Activated gamma-delta T cell treated with anti-CD3 and anti-CD28 coated beads, Interleukin-2, amount 50 U/mL, for 16 hours (primary cell): ENCODE measurements around the gene TRIM27.
A peak's percentile ranks its signal among the peaks of the same experiment; 100 is the strongest.
"Not testable (repeated sequence)": the region's sequence is repeated elsewhere in the genome, so short reads cannot be mapped to it uniquely, and the experiment has no call there.

Experiments
- DNase-seq: peaks from one replicate; pipeline ENCODE4 v3.0.0-alpha.2; 2020; ENCODE audit warnings: low read depth

Gene TRIM27

GRCh38 chr6:28943223-28943556 lies 19.4 kb upstream of the TRIM27 start:
- no peak for DNase-seq

DNA sequence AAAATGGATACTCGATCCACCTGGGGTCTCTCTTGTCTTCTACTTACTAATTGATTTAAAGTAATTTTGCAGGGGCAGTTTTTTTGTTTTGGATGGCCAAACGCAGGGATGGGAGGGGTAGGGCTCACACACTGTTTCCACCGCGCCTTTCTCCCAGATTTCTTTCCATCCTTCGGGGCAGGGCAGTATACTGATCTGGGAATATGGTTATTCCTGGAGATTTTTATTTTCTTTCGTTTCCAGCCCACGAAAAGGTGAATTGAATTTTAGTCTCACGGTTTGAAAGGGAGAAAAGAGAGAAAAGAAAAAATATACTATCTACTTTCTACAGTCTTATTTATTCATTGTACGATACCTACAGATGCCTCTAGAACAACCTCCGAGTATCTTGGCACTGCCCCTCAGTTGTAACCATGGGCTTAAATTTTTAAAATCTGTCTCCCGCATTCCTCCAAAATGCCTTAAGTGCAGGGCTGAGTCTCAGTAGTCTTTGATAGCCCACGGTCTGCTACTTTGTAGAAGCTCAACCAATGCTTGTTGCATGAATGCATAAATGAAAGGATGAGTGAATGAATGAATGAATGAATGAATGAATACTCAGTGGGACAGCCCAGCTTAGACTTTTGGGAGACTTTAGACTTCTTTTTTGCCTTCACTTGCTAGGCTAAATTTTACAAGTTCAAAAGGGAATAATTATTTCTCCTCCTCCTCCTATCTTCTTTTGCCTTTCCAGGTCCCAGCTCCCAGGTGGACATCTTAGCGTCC lies 18.1 kb upstream of the TRIM27 start:
- no peak for DNase-seq

GRCh38 chr6:28940858-28941683 lies 17.3 kb upstream of the TRIM27 start:
- DNase-seq, result peak; percentile 63

- DNase-seq, result no peak
Observed at GRCh38 chr6:28940294-28940857, 16.6 kb upstream of the TRIM27 start.

- no peak for DNase-seq
Observed at GRCh38 chr6:28933069-28933468, 9.3 kb upstream of the TRIM27 start.

- DNase-seq, result no peak
Observed at GRCh38 chr6:28929887-28930620, 6.3 kb upstream of the TRIM27 start.

DNA sequence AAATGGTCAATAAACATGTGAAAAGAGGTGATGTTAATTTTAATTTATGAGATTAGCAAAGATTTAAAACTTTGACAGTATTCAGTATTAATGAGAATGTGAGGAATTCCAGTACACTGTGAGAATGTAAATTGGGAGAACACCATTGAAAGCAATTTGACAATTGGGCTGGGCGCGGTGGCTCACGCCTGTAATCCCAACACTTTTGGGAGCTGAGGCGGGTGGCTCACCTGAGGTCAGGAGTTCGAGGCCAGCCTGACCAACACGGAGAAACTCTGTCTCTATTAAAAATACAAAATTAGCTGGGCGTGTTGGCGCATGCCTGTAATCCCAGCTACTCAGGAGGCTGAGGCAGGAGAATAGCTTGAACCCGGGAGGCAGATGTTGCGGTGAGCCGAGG lies 5.6 kb upstream of the TRIM27 start:
- not testable (repeated sequence) for DNase-seq

GRCh38 chr6:28927846-28928245 lies 4.1 kb upstream of the TRIM27 start:
- no peak for DNase-seq

DNA sequence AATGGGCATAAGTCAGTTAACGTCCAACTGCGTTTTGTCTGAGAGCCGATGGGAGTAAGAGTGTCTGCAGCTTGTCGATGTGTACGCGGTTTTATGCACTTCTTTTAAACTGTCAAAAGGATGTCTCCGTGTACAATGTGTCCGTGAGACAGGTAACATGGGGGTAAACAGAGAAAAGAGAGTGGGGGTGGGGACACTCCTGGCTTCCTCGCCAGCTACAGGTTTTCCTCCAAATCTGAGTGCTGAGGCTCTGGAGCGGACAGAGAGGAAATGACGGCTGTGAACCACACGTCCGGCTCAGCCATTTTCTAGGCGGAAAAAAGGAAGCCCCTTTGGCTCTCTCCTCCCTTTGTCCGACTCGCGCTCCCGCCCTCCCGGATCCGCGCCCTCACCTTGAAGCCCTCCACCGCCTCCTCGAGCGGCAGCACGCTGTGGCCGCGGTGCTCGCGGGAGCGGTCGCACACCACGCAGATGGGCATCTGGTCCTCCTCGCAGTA lies 916 bp downstream of the TRIM27 start:
- DNase-seq, result peak; percentile 25

DNA sequence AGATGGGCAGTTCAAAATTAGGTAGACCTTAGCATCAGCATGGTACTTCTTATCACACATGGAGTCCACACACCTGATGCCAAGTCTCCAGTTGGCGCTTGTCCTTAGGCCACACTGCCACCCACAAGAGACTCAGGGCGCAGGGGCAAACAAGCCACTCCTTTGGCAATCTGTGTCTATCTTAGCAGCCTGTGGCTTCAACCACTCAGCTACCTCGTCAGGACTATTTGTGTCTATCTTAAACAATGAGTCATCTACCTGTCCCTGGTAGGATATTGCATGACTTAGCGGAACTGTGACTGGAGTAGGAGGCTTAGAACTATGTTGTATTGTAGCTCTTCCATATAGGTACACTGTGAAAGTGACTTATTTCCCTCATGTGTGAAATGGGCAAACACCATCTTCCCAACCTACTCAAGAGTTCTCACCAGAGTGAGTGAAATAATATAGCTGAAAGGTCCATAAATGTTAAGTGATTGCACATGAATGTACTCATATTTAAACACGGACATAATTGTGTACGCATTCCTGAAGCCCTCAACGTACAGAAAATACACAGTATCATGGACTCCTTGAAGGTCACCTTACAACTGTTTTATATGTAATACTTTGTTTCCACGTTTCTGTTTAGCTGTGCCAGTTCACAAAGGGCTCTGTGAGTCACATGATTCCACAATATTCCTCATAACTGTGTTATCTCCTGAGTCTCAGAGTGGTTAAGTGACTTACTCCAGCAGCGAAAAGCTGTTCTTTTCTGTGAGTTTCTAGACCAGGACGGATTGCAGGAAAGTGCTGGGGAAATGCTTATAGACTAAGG lies 1.6 kb downstream of the TRIM27 start:
- DNase-seq, result no peak

DNA sequence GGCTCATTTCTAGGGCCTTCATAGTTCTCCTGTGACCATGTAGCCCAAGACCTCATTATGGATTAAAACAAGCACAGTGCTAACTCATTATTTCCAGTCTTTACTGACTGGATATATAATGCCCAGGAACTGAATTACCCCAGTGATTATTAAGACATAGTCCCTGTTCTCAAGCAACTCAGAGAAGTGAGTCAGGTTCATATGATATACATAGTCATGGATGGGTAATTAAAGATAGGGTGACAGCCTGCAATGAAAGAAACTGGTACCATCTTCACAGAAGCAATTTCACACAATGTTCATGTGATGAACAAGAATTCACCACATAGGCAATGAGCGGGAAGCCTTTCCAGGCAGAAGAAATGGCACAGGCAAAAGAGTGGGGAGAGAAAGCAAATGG lies 3.5 kb downstream of the TRIM27 start:
- DNase-seq, result no peak

- DNase-seq, result no peak
Observed at GRCh38 chr6:28914941-28915340, 8.8 kb downstream of the TRIM27 start.

- DNase-seq, result no peak
Observed at GRCh38 chr6:28910901-28911690, 12.7 kb downstream of the TRIM27 start.

- no peak for DNase-seq
Observed at GRCh38 chr6:28907394-28907793, 16.4 kb downstream of the TRIM27 start.

DNA sequence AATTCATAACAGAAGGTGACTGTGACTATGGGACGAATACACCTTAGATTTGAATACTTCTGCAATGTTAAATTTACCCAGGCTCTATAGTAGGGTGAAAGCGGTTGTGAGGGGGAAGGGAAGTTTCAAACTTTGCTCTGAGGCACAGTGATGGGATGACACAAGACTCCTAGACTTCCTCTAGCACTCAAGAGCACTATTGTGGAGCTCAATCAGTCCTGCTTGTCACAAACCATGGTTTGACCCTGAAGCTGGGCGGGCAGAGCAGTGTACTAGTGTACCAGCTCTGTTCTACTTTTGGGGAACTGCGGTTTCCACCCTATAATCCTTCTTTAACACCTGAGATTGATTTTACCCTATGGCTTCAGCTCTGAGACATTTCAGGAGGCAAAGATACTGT lies 17.1 kb downstream of the TRIM27 start:
- DNase-seq, result no peak

DNA sequence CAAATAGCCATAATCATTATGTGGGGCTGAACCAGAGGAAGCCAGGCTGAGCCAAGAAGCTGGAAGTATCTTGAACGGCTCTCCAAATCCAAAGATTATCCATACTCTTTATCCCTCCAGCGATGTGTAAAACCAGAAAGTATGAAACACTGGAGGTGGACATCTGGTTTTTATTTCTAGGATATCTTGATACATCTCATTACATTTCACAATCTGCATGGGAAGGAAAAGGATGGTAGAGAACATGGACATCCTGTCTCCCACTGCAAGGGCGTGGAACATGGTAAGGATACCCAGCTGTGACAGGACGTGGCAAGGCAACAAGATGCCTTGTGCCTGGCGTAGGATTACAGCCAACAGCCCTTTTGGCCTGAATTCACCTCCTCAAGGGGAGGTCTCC lies 20.1 kb downstream of the TRIM27 start:
- no peak for DNase-seq

- DNase-seq, result no peak
Observed at GRCh38 chr6:28901831-28902230, 22.0 kb downstream of the TRIM27 start.

- DNase-seq, result no peak
Observed at GRCh38 chr6:28900577-28901256, 23.1 kb downstream of the TRIM27 start.

DNA sequence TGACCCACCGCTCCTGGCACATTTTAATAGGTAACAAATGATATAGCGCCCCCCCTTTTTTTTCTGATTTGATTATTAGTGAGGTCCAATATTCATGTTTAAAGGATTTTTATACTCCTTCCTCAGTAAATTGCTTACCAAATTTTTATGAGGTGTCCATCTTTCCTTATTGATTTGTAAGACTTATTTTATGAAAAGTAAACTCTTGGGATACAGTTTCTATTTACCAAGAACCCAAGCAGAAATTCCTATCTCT lies 25.1 kb downstream of the TRIM27 start:
- no peak for DNase-seq

DNA sequence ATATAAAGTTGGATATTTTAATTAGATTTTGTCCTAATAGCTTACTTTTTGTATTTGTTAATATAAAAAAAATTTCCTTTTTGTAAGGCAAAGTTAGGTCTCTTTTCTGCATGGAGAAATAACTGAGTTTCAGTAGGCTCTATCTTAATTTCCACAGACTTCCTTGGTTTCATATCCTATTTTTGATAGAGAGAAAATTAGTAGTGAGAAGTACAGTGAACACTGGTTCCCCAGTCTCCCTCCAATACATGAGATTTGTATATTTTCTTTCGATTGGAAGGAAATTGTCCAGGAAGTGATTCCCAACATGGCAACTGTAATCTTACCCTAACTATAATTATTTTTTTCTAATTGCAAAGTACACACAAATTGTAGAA lies 26.4 kb downstream of the TRIM27 start:
- DNase-seq, result no peak
